GM19035 (cell line): Measurements from ENCODE around the gene MRAP.

ENCODE experiments used
- ATAC-seq: cut with Tn5 transposase; IDR thresholded peaks from one replicate; pipeline ENCODE4 v1.9.1; 2021; ENCODE audit not compliant: unreplicated experiment

MRAP gene

GRCh38 chr21:32347977-32348376 is 49.3 kb downstream of the MRAP start:
- ATAC-seq = no peak

- no peak for ATAC-seq
Measured at GRCh38 chr21:32348604-32349332, 50.1 kb downstream of the MRAP start.

GRCh38 chr21:32349333-32349944 is 50.8 kb downstream of the MRAP start:
- no peak for ATAC-seq

GRCh38 chr21:32350211-32350980 is 51.7 kb downstream of the MRAP start:
- no peak for ATAC-seq

- ATAC-seq = no peak
Measured at GRCh38 chr21:32350981-32351380, 52.3 kb downstream of the MRAP start.

- ATAC-seq = no peak
Measured at GRCh38 chr21:32351428-32351827, 52.8 kb downstream of the MRAP start.

GRCh38 chr21:32352526-32352925 is 53.9 kb downstream of the MRAP start:
- no peak for ATAC-seq

GRCh38 chr21:32353002-32353711 is 54.5 kb downstream of the MRAP start:
- no peak for ATAC-seq

GRCh38 chr21:32356874-32357395 is 58.3 kb downstream of the MRAP start:
- no peak for ATAC-seq

GRCh38 chr21:32359719-32360260 is 61.1 kb downstream of the MRAP start:
- no peak for ATAC-seq

- no peak for ATAC-seq
Measured at GRCh38 chr21:32360401-32360975, 61.8 kb downstream of the MRAP start.
